ENCODE measurements around the gene SLC44A3. TPM values are rescaled to one million over a fixed set of nuclear protein-coding genes. Genes with fewer than 3 reads are reported as not detected.

The SLC44A3 gene
- total and polyA plus RNA-seq, 4 donors, result 9.3 to 31.8 (median 11.6) TPM

- Histone ChIP-seq H3K9me3 (ENCODE audit: control insufficient read depth in 4 of 4, insufficient read depth in 3 of 4, low read length in 3 of 4) (no peaks in the 10 kb centered on the region), H3K27me3 (ENCODE audit: control insufficient read depth in 3 of 3, insufficient read depth in 3 of 3, low read length in 2 of 3) (no peaks in the 10 kb centered on the region), H3K36me3 (ENCODE audit: control insufficient read depth in 4 of 4, insufficient read depth in 4 of 4, low read length in 4 of 4) (peaks cover 0 to 4% (median 0%) of the 10 kb centered on the region in 4 donors), H3K4me1 (ENCODE audit: control insufficient read depth in 5 of 5, insufficient read depth in 5 of 5, low read length in 5 of 5) (peaks cover 8 to 50% (median 16%) of the 10 kb centered on the region in 5 donors), H3K9ac (ENCODE audit: insufficient read depth in 1 of 2, low read length in 2 of 2) (no peak overlapping the region), H3K27ac (ENCODE audit: low read depth in 1 of 2, low read length in 1 of 2) (no peak overlapping the region), H3K4me3 (no peak overlapping the region)
- 75 to 92% methylated on average over 4 of the region's 4 CpGs for WGBS, 2 donors
- no peak for TF ChIP-seq CTCF (IDR thresholded peaks at IDR 0.05; ENCODE audit: control extremely low read depth, extremely low read depth)
- DNase-seq (peak in 1 of 3 donors; percentile 44), ATAC-seq (ENCODE audit: insufficient read depth, low FRiP score) (peak; percentile 37)
These were observed 99.3 kb downstream of the SLC44A3 start for GRCh38 chr1:94919241-94920030.

GRCh38 chr1:94920061-94920460 lies 99.9 kb downstream of the SLC44A3 start:
- Histone ChIP-seq H3K4me1 (ENCODE audit: control insufficient read depth in 5 of 5, insufficient read depth in 5 of 5, low read length in 5 of 5) (peaks cover 11 to 52% (median 20%) of the 10 kb centered on the region in 5 donors), H3K27ac (ENCODE audit: low read depth in 1 of 2, low read length in 1 of 2) (peak overlapping the region in 1 of 2 donors; percentile 52), H3K9ac (ENCODE audit: insufficient read depth in 1 of 2, low read length in 2 of 2) (no peak overlapping the region), H3K36me3 (ENCODE audit: control insufficient read depth in 4 of 4, insufficient read depth in 4 of 4, low read length in 4 of 4) (peaks cover 0 to 4% (median 0%) of the 10 kb centered on the region in 4 donors), H3K9me3 (ENCODE audit: control insufficient read depth in 4 of 4, insufficient read depth in 3 of 4, low read length in 3 of 4) (no peaks in the 10 kb centered on the region), H3K4me3 (no peak overlapping the region), H3K27me3 (ENCODE audit: control insufficient read depth in 3 of 3, insufficient read depth in 3 of 3, low read length in 2 of 3) (no peaks in the 10 kb centered on the region)
- 62 to 87% methylated on average over 3 of the region's 3 CpGs for WGBS, 2 donors
- ATAC-seq (ENCODE audit: insufficient read depth, low FRiP score) (no peak), DNase-seq (no peak)
- no peak for TF ChIP-seq CTCF (IDR thresholded peaks at IDR 0.05; ENCODE audit: control extremely low read depth, extremely low read depth)

- DNase-seq, result no peak
- Histone ChIP-seq H3K27ac (ENCODE audit: low read depth in 1 of 2, low read length in 1 of 2) (no peak overlapping the region), H3K4me3 (no peak overlapping the region), H3K27me3 (ENCODE audit: control insufficient read depth in 3 of 3, insufficient read depth in 3 of 3, low read length in 2 of 3) (no peaks in the 10 kb centered on the region), H3K4me1 (ENCODE audit: control insufficient read depth in 5 of 5, insufficient read depth in 5 of 5, low read length in 5 of 5) (peaks cover 9 to 47% (median 21%) of the 10 kb centered on the region in 5 donors), H3K36me3 (ENCODE audit: control insufficient read depth in 4 of 4, insufficient read depth in 4 of 4, low read length in 4 of 4) (peaks cover 0 to 4% (median 0%) of the 10 kb centered on the region in 4 donors), H3K9me3 (ENCODE audit: control insufficient read depth in 4 of 4, insufficient read depth in 3 of 4, low read length in 3 of 4) (no peaks in the 10 kb centered on the region), H3K9ac (ENCODE audit: insufficient read depth in 1 of 2, low read length in 2 of 2) (no peak overlapping the region)
- no peak for ATAC-seq (ENCODE audit: insufficient read depth, low FRiP score)
- no peak for TF ChIP-seq CTCF (IDR thresholded peaks at IDR 0.05; ENCODE audit: control extremely low read depth, extremely low read depth)
- 97 to 99% methylated on average over 1 of the region's 1 CpG for WGBS, 2 donors
These were observed 101.8 kb downstream of the SLC44A3 start for GRCh38 chr1:94921977-94922376.
